ENCODE data around the gene SALL4. TPM values are rescaled to one million over a fixed set of nuclear protein-coding genes. Genes with fewer than 3 reads are reported as not detected.

The SALL4 gene
- total RNA-seq, 1 experiment from 2014 or later: 17.7 TPM

- Histone ChIP-seq H3K27ac (ENCODE audit: low read depth, low read length, poor library complexity, severe bottlenecking) (peak overlapping the region; percentile 89), H3K4me1 (ENCODE audit: insufficient read depth, low read length, poor library complexity, severe bottlenecking) (peaks cover 40% of the 10 kb centered on the region), H3K4me3 (ENCODE audit: low read depth, low read length, poor library complexity, severe bottlenecking) (peak overlapping the region; percentile 74), H3K9me3 (ENCODE audit: low read depth, low read length, poor library complexity, severe bottlenecking) (no peaks in the 10 kb centered on the region), H3K36me3 (ENCODE audit: insufficient read depth, low read length, poor library complexity, severe bottlenecking) (no peaks in the 10 kb centered on the region), H3K27me3 (replicated peaks; ENCODE audit: insufficient read depth, low read depth, low read length, poor library complexity) (no peaks in the 10 kb centered on the region)
- CTCF ChIA-PET: interaction anchor here (0.5 to 1.5 kb wide), 3 partner anchors 103 to 286 kb away, joined by 4 to 6 read pairs (median 5); no protein-coding TSS in a partner anchor
- intact Hi-C loops (cut with micrococcal nuclease; ENCODE audit: unreplicated experiment): no loop called here
- no peak for TF ChIP-seq EZH2 (IDR thresholded peaks at IDR 0.05; ENCODE audit: borderline replicate concordance, low read depth, low read length, poor library complexity, severe bottlenecking)
- TSS peak; percentile 34 for BruUV-seq (replicated peaks)
- peak; percentile 24 for DNase-seq (ENCODE audit: low spot score)
- POLR2A ChIA-PET (ENCODE audit: low non-redundant PET): no interaction called here
Observed at GRCh38 chr20:51799401-51799860, 2.9 kb downstream of the SALL4 start.

- Histone ChIP-seq H3K4me1 (ENCODE audit: insufficient read depth, low read length, poor library complexity, severe bottlenecking) (peaks cover 40% of the 10 kb centered on the region), H3K27ac (ENCODE audit: low read depth, low read length, poor library complexity, severe bottlenecking) (peak overlapping the region; percentile 89), H3K36me3 (ENCODE audit: insufficient read depth, low read length, poor library complexity, severe bottlenecking) (no peaks in the 10 kb centered on the region), H3K9me3 (ENCODE audit: low read depth, low read length, poor library complexity, severe bottlenecking) (no peaks in the 10 kb centered on the region), H3K4me3 (ENCODE audit: low read depth, low read length, poor library complexity, severe bottlenecking) (peak overlapping the region; percentile 25), H3K27me3 (replicated peaks; ENCODE audit: insufficient read depth, low read depth, low read length, poor library complexity) (no peaks in the 10 kb centered on the region)
- ChIA-PET POLR2A (ENCODE audit: low non-redundant PET) (interaction anchor here (0.6 kb wide), 1 partner anchor 28 kb away, joined by 3 read pairs; no protein-coding TSS in a partner anchor), CTCF (interaction anchor here (0.9 kb wide), 1 partner anchor 96 kb away, joined by 3 read pairs; no protein-coding TSS in a partner anchor)
- no TSS peak for BruUV-seq (replicated peaks)
- DNase-seq (ENCODE audit: low spot score): peak; percentile 86
- no peak for TF ChIP-seq EZH2 (IDR thresholded peaks at IDR 0.05; ENCODE audit: borderline replicate concordance, low read depth, low read length, poor library complexity, severe bottlenecking)
- no peak for TF ChIP-seq CTCF (conservative IDR thresholded peaks at IDR 0.05; ENCODE audit: low read depth, low read length)
- intact Hi-C loops (cut with micrococcal nuclease; ENCODE audit: unreplicated experiment): loop anchor here (2.0 kb wide), 1 partner anchor 157 kb away; no protein-coding TSS in a partner anchor
Observed at GRCh38 chr20:51797357-51798025, 4.8 kb downstream of the SALL4 start.

GRCh38 chr20:51796340-51796739 lies 6.0 kb downstream of the SALL4 start:
- no peak overlapping the region for H3K4me3 ChIP-seq (ENCODE audit: low read depth, low read length, poor library complexity, severe bottlenecking)
- H3K36me3 ChIP-seq (ENCODE audit: insufficient read depth, low read length, poor library complexity, severe bottlenecking): peaks cover 5% of the 10 kb centered on the region
- TF ChIP-seq CTCF (conservative IDR thresholded peaks at IDR 0.05; ENCODE audit: low read depth, low read length) (no peak), EZH2 (IDR thresholded peaks at IDR 0.05; ENCODE audit: borderline replicate concordance, low read depth, low read length, poor library complexity, severe bottlenecking) (no peak)
- BruUV-seq (replicated peaks): no TSS peak
- no peaks in the 10 kb centered on the region for H3K27me3 ChIP-seq (replicated peaks; ENCODE audit: insufficient read depth, low read depth, low read length, poor library complexity)
- intact Hi-C loops (cut with micrococcal nuclease; ENCODE audit: unreplicated experiment): loop anchor here (2.0 kb wide), 1 partner anchor 156 kb away; no protein-coding TSS in a partner anchor
- no peak for DNase-seq (ENCODE audit: low spot score)
- peaks cover 40% of the 10 kb centered on the region for H3K4me1 ChIP-seq (ENCODE audit: insufficient read depth, low read length, poor library complexity, severe bottlenecking)
- ChIA-PET CTCF (interaction anchor here (0.5 kb wide), 1 partner anchor 242 kb away, joined by 9 read pairs; no protein-coding TSS in a partner anchor), POLR2A (ENCODE audit: low non-redundant PET) (no interaction called here)
- peak overlapping the region; percentile 17 for H3K27ac ChIP-seq (ENCODE audit: low read depth, low read length, poor library complexity, severe bottlenecking)
- no peaks in the 10 kb centered on the region for H3K9me3 ChIP-seq (ENCODE audit: low read depth, low read length, poor library complexity, severe bottlenecking)
